Ishikawa (cell line): ENCODE measurements around the gene NOSTRIN.

Experiments
- CREB1 ChIP-seq: IDR thresholded peaks from 2 replicates; pipeline ENCODE4 v1.6.1; 2012; ENCODE audit warnings: low read depth
- RAD21 ChIP-seq: IDR thresholded peaks from 2 replicates; pipeline ENCODE4 v1.6.1; 2012; ENCODE audit warnings: low read depth
- TF ChIP-seq, protein P1 (sequence below): IDR thresholded peaks from 2 replicates; pipeline ENCODE4 v1.6.1; 2012
- TF ChIP-seq, protein P2 (sequence below): IDR thresholded peaks from 2 replicates; pipeline ENCODE4 v1.6.1; 2012

DNA sequence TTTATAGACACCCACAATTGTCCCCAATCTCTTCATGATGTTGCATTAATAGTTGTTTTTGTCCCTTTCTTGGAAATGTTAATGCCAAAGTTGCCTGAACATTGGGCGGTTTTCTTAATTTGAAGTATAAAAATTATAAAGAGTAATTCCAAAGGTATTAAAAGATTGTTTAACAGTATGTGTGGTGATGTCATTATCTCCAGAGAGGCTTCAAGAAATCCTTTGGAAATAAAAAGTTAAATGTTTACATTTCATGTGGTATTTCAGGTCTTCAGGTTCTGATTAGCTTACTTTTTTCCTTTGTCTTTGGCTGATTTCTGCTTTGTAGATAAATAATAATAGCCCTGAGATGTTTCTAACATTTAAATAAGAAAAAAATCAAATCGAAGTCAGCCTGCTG lies 29.3 kb upstream of the NOSTRIN start:
- TF ChIP-seq, protein P1, sequence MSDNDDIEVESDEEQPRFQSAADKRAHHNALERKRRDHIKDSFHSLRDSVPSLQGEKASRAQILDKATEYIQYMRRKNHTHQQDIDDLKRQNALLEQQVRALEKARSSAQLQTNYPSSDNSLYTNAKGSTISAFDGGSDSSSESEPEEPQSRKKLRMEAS: no peak
- TF ChIP-seq RAD21 (no peak), CREB1 (no peak)
- TF ChIP-seq, protein P2, sequence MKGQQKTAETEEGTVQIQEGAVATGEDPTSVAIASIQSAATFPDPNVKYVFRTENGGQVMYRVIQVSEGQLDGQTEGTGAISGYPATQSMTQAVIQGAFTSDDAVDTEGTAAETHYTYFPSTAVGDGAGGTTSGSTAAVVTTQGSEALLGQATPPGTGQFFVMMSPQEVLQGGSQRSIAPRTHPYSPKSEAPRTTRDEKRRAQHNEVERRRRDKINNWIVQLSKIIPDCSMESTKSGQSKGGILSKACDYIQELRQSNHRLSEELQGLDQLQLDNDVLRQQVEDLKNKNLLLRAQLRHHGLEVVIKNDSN: no peak
